GM12878 (cell line): ENCODE results near the gene SYNDIG1. TPM values are rescaled to one million over a fixed set of nuclear protein-coding genes. Genes with fewer than 3 reads are reported as not detected.

ENCODE experiments used
- ATAC-seq: fragments of 200-7000 bp; cut with Tn5 transposase; 3 replicates; pipeline ENCODE4 v1.9.1; 2020; ENCODE audit warnings: mild to moderate bottlenecking, moderate library complexity
- BruUV-seq: library from RNA; stranded (reverse); fragments of 400-500 nt; replicated peaks from 2 replicates; lab custom pipeline; 2021; lab: Mats Ljungman, UMichigan
- CTCF ChIA-PET: fragments of 300-600 bp; sonication (Branson Sonifier 250); formaldehyde crosslinking; extraction: SDS; loops from one replicate; lab custom pipeline; 2021; ENCODE audit warnings: inconsistent platforms; lab: Yijun Ruan, JAX
- POLR2A ChIA-PET: fragments of 350-600 bp; formaldehyde crosslinking; extraction: SDS; loops from one replicate; lab custom pipeline; 2021; ENCODE audit warnings: inconsistent platforms; lab: Charles Lee
- RAD21 ChIA-PET: fragments of 300-600 bp; sonication (Branson Sonifier 250); formaldehyde crosslinking; loops from one replicate; lab custom pipeline; 2023; ENCODE audit warnings: antibody characterized with exemption; ENCODE audit not compliant: unreplicated experiment; lab: Charles Lee
- SMC1A ChIA-PET: fragments of 300-600 bp; sonication (Branson Sonifier 250); formaldehyde crosslinking; loops from one replicate; lab custom pipeline; 2023; ENCODE audit not compliant: unreplicated experiment, uncharacterized antibody; lab: Charles Lee
- DNase-seq: peaks from one replicate; pipeline ENCODE4 v3.0.0-alpha.2; 2011; ENCODE audit warnings: low read depth, low spot score
- FAIRE-seq: peaks from 3 replicates; lab custom pipeline; 2011; peaks lifted over from hg19 to GRCh38; lab: Jason Lieb, UNC
- H2AFZ ChIP-seq: 2 replicates; pipeline ENCODE4 v1.6.0; 2011; ENCODE audit warnings: low read depth, low read length, control low read depth; ENCODE audit not compliant: control insufficient read depth
- H3K27ac ChIP-seq: 2 replicates; pipeline ENCODE4 v1.5.1; 2011; ENCODE audit warnings: control low read depth; ENCODE audit not compliant: control insufficient read depth, insufficient read depth
- H3K27me3 ChIP-seq, 2 experiments: replicated peaks in 1 of 2; 2 replicates each; pipeline versions ENCODE4 v1.6.0 to v1.6.1; 2011; ENCODE audit warnings: low read length in 1 of 2; ENCODE audit not compliant: control insufficient read depth in 2 of 2, insufficient read depth in 2 of 2
- H3K36me3 ChIP-seq, 2 experiments: 2 replicates each; pipeline ENCODE4 v1.5.1; 2011; ENCODE audit warnings: low read length in 1 of 2; ENCODE audit not compliant: control insufficient read depth in 2 of 2, insufficient read depth in 2 of 2
- H3K4me1 ChIP-seq: 2 replicates; pipeline ENCODE4 v1.6.1; 2011; ENCODE audit warnings: mild to moderate bottlenecking, low read length, moderate library complexity, mixed read lengths; ENCODE audit not compliant: control insufficient read depth, insufficient read depth
- H3K4me2 ChIP-seq: 2 replicates; pipeline ENCODE4 v1.6.0; 2011; ENCODE audit warnings: control low read depth; ENCODE audit not compliant: control insufficient read depth, insufficient read depth
- H3K4me3 ChIP-seq: fragments of 200-600 bp; sonication (generic); 2 replicates; pipeline ENCODE4 v1.5.1; 2016
- H3K79me2 ChIP-seq: 2 replicates; pipeline ENCODE4 v1.6.0; 2011; ENCODE audit warnings: low read length; ENCODE audit not compliant: control insufficient read depth, insufficient read depth
- H3K9ac ChIP-seq: 2 replicates; pipeline ENCODE4 v1.8.0; 2011; ENCODE audit warnings: low read length, control low read depth, mixed read lengths; ENCODE audit not compliant: control insufficient read depth, insufficient read depth
- H3K9me3 ChIP-seq: replicated peaks from 3 replicates; pipeline ENCODE4 v1.5.1; 2011; ENCODE audit warnings: mild to moderate bottlenecking, low read length; ENCODE audit not compliant: control insufficient read depth, insufficient read depth
- H4K20me1 ChIP-seq: 2 replicates; pipeline ENCODE4 v1.6.0; 2011; ENCODE audit not compliant: control insufficient read depth, insufficient read depth
- CBX3 ChIP-seq: fragments of 200-600 bp; sonication (generic); IDR thresholded peaks from 2 replicates; pipeline ENCODE4 v1.6.1; 2016; ENCODE audit warnings: low read depth, borderline replicate concordance
- CHD1 ChIP-seq: IDR thresholded peaks from 2 replicates; pipeline ENCODE4 v1.6.1; 2012; ENCODE audit warnings: low read depth, low read length, improper control_type of control experiment
- EED ChIP-seq: sonication (generic); IDR thresholded peaks from 2 replicates; pipeline ENCODE4 v1.6.1; 2016; ENCODE audit warnings: antibody characterized with exemption, low read depth
- IKZF1 ChIP-seq: fragments of 450-650 bp; conservative IDR thresholded peaks from 2 replicates; pipeline ENCODE4 v1.6.1; 2017; ENCODE audit warnings: antibody characterized with exemption, mild to moderate bottlenecking
- KLF5 ChIP-seq: fragments of 450-650 bp; IDR thresholded peaks from 2 replicates; pipeline ENCODE4 v1.6.1; 2014; ENCODE audit warnings: mild to moderate bottlenecking; ENCODE audit not compliant: partially characterized antibody
- NR2C1 ChIP-seq: fragments of 450-650 bp; IDR thresholded peaks from 2 replicates; pipeline ENCODE4 v1.6.1; 2017; ENCODE audit warnings: antibody characterized with exemption, mild to moderate bottlenecking, moderate library complexity
- NR2C2 ChIP-seq: IDR thresholded peaks from 2 replicates; pipeline ENCODE4 v1.6.1; 2011; ENCODE audit warnings: borderline replicate concordance, low read depth; ENCODE audit not compliant: control insufficient read depth, insufficient read length
- NRF1 ChIP-seq: conservative IDR thresholded peaks from 2 replicates; pipeline ENCODE4 v1.6.1; 2011; ENCODE audit warnings: mild to moderate bottlenecking, low read depth, low read length, improper control_type of control experiment
- PAX5 ChIP-seq: IDR thresholded peaks from 2 replicates; pipeline ENCODE4 v1.6.1; 2011; ENCODE audit warnings: low read depth, low read length, borderline replicate concordance
- PML ChIP-seq: IDR thresholded peaks from 2 replicates; pipeline ENCODE4 v1.6.1; 2012; ENCODE audit warnings: low read length, inconsistent platforms
- SMAD5 ChIP-seq: IDR thresholded peaks from 2 replicates; pipeline ENCODE4 v1.6.1; 2016; ENCODE audit warnings: antibody characterized with exemption, low read depth
- WRNIP1 ChIP-seq: IDR thresholded peaks from 2 replicates; pipeline ENCODE4 v1.6.1; 2011; ENCODE audit warnings: low read depth, low read length, improper control_type of control experiment, borderline replicate concordance
- ZSCAN29 ChIP-seq: fragments of 450-650 bp; IDR thresholded peaks from 2 replicates; pipeline ENCODE4 v1.6.1; 2017; ENCODE audit warnings: mild to moderate bottlenecking, moderate library complexity
- WGBS: methylation state at CpG from one replicate; pipeline ENCODE4 v1.1.6; 2016; ENCODE audit warnings: low lambda C conversion rate; ENCODE audit not compliant: insufficient replicate concordance, insufficient coverage; ENCODE audit errors: missing lambda C conversion rate; 5-methylcytosine and 5-hydroxymethylcytosine counted together
- in situ Hi-C: fragments of 300-500 bp; cut with MboI; formaldehyde crosslinking; loops from 9 replicates; pipeline ENCODE4 v1.14.3; 2018; ENCODE audit warnings: mixed read lengths
- intact Hi-C: fragments of 100-400 bp; cut with micrococcal nuclease; formaldehyde crosslinking; loops from one replicate; pipeline ENCODE4 v1.14.2; 2022; ENCODE audit not compliant: unreplicated experiment
- polyA plus RNA-seq, 11 experiments: library from polyadenylated mRNA; depleted of rRNA in 4 of 11; unstranded in 6 of 11; stranded (reverse) in 5 of 11; fragments of >200 nt; fragmentation: Nextera tagmentation in 4 of 11; fragmentation: Illumina TruSeq in 1 of 11; extraction: Ambion mirVana in 4 of 11; extraction: Trizol in 1 of 11; gene quantifications; 1 replicate in 1 of 11; 2 replicates in 10 of 11; pipeline versions ENCODE4 v1.2.1 to v1.2.3, GENCODE V29; 2011 to 2016; ENCODE audit warnings: inconsistent platforms in 2 of 11, missing spikeins in 2 of 11, low read depth in 1 of 11
- total RNA-seq, 4 experiments: library from RNA; depleted of rRNA in 3 of 4; stranded (reverse); fragments of >200 nt in 3 of 4; fragmentation: Illumina TruSeq in 1 of 4; extraction: Trizol in 1 of 4; gene quantifications; 2 replicates each; pipeline versions ENCODE4 v1.2.1 to v1.2.3, GENCODE V29; 2013 to 2021
- TF ChIP-seq, protein P1 (sequence below): IDR thresholded peaks from 2 replicates; pipeline ENCODE4 v1.6.1; 2012; ENCODE audit warnings: low read depth, low read length, improper control_type of control experiment
- TF ChIP-seq, protein P2 (sequence below): fragments of 450-650 bp; IDR thresholded peaks from 2 replicates; pipeline ENCODE4 v1.6.1; 2014; ENCODE audit warnings: mild to moderate bottlenecking

SYNDIG1 gene
- total and polyA plus RNA-seq, 10 of the 15 experiments (the other 5 are each of a cell fraction or from before 2014, with no cell fraction given): not detected

GRCh38 chr20:24586523-24586840 lies 117.1 kb downstream of the SYNDIG1 start:
- Histone ChIP-seq H3K27ac (no peak overlapping the region), H3K9me3 (no peaks in the 10 kb centered on the region), H3K27me3 (no peaks in the 10 kb centered on the region; a peak in 1 of 4 replicates), H3K4me2 (no peak overlapping the region), H3K79me2 (no peaks in the 10 kb centered on the region)
- ChIA-PET RAD21 (no interaction called here), CTCF (no interaction called here)
- ATAC-seq: no peak
- TF ChIP-seq CBX3 (no peak), EED (no peak), IKZF1 (no peak), PML (no peak), NR2C1 (no peak), WRNIP1 (no peak), CHD1 (no peak), KLF5 (no peak), PAX5 (no peak), ZSCAN29 (no peak), SMAD5 (no peak), NRF1 (no peak), NR2C2 (no peak)
- TF ChIP-seq, protein P1, sequence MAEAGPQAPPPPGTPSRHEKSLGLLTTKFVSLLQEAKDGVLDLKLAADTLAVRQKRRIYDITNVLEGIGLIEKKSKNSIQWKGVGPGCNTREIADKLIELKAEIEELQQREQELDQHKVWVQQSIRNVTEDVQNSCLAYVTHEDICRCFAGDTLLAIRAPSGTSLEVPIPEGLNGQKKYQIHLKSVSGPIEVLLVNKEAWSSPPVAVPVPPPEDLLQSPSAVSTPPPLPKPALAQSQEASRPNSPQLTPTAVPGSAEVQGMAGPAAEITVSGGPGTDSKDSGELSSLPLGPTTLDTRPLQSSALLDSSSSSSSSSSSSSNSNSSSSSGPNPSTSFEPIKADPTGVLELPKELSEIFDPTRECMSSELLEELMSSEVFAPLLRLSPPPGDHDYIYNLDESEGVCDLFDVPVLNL: no peak
- TF ChIP-seq, protein P2, sequence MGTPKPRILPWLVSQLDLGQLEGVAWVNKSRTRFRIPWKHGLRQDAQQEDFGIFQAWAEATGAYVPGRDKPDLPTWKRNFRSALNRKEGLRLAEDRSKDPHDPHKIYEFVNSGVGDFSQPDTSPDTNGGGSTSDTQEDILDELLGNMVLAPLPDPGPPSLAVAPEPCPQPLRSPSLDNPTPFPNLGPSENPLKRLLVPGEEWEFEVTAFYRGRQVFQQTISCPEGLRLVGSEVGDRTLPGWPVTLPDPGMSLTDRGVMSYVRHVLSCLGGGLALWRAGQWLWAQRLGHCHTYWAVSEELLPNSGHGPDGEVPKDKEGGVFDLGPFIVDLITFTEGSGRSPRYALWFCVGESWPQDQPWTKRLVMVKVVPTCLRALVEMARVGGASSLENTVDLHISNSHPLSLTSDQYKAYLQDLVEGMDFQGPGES: no peak
- TF ChIP-seq, all 136 proteins: peak for 0
- H3K4me3 ChIP-seq: no peak overlapping the region
- H4K20me1 ChIP-seq: no peaks in the 10 kb centered on the region; the same call in 1 of the 2 replicates
- BruUV-seq: no TSS peak
- no peak overlapping the region for H3K9ac ChIP-seq
- no peak overlapping the region for H2AFZ ChIP-seq
- ChIA-PET POLR2A (no interaction called here), SMC1A (no interaction called here)
- no peaks in the 10 kb centered on the region for H3K36me3 ChIP-seq
- DNase-seq (no peak), FAIRE-seq (no peak)
- H3K4me1 ChIP-seq: no peaks in the 10 kb centered on the region
- 40% methylated on average over 6 of the region's 6 CpGs for WGBS
- intact Hi-C loops: no loop called here
- in situ Hi-C loops: no loop called here
